GM18858 (cell line): ENCODE data around the gene ASCC2.

ENCODE experiments used
- ATAC-seq: cut with Tn5 transposase; IDR thresholded peaks from one replicate; pipeline ENCODE4 v1.9.1; 2021; ENCODE audit not compliant: unreplicated experiment

Gene ASCC2

DNA sequence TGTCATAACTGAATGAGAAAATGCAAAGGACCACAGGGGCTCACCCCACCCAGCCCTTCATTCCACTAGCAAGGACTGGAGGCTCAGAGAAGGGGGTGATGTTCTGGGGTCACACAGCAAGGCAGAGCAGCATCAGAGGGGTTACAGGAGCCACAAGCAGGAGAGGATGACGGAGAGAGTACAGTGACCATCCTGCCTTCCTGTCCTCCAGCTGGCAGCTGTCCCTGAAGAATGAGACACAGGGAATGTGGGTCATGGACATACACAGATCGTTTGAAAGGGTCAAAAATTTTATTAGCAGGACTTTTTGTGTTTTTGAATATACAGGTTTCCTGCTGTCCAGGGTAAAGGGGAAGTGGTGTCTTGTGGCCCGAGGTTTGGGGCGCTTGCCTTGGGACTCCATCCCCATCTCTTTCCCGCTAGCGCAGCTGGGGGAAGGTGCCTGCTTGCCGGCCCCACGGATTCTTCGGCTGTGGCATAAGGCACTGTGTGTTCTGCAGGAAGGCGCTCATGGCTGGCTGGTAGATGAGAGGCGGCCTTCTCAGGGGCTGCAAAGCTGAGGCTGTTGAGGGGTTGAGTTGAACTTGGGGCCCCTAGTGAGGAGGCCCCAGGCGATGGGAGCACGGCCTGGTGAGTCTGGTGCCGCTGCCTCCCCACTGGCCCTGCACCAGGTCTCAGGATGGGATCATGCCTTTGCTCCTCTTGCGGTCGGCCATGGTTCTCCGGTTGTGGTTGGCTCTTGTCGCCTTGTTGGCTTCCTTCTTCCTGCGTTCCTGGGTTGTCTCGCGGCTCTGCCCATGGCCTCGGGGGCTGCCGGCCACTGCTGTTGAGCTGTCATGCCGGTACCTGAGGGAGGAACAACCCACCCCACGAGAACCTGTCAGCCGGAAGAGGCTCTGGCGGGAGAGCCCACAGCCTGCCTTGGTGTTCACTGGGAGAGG is 49.5 kb downstream of the ASCC2 start:
- ATAC-seq = no peak

- no peak for ATAC-seq
Measured at GRCh38 chr22:29787371-29787980, 50.6 kb downstream of the ASCC2 start.

GRCh38 chr22:29786031-29786430 is 52.0 kb downstream of the ASCC2 start:
- no peak for ATAC-seq

GRCh38 chr22:29784451-29785361 is 53.4 kb downstream of the ASCC2 start:
- no peak for ATAC-seq

DNA sequence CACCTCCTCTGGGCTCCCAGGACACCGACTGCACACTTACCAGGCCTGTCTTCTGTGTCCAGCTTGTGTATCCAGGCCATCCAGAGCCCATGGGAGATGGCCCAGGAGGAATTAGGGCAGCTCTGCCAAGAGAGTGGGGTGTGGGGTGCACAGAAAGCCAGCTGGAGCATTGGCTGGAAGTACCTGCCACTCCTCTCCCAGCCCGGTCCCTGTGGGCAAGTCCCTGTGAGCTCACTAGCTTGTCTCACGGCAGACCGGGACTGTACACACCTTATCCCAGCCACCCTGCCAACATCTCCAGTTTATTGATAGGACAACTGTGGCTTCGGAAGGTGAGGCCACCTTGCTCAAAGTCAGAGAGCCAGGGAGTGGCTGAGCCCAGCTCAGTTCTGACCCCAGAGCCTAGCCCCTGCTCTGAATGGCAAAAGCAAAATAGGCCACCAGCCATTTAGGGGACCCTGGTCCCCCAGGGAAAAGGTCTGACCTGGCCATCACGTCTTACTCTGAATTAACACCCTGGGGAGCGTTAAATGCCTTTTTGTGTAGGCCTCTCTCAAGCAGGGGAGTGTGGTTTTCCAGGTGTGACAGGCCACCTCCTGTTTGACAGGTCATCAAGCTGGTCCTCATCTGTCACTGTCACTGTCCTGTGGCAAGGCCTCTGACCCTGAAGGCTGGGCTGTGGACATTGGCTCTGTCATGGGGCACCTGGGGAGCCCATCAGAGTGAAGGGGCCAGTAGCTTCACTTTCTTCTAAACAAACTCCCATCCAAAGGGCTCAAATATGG is 55.8 kb downstream of the ASCC2 start:
- no peak for ATAC-seq

DNA sequence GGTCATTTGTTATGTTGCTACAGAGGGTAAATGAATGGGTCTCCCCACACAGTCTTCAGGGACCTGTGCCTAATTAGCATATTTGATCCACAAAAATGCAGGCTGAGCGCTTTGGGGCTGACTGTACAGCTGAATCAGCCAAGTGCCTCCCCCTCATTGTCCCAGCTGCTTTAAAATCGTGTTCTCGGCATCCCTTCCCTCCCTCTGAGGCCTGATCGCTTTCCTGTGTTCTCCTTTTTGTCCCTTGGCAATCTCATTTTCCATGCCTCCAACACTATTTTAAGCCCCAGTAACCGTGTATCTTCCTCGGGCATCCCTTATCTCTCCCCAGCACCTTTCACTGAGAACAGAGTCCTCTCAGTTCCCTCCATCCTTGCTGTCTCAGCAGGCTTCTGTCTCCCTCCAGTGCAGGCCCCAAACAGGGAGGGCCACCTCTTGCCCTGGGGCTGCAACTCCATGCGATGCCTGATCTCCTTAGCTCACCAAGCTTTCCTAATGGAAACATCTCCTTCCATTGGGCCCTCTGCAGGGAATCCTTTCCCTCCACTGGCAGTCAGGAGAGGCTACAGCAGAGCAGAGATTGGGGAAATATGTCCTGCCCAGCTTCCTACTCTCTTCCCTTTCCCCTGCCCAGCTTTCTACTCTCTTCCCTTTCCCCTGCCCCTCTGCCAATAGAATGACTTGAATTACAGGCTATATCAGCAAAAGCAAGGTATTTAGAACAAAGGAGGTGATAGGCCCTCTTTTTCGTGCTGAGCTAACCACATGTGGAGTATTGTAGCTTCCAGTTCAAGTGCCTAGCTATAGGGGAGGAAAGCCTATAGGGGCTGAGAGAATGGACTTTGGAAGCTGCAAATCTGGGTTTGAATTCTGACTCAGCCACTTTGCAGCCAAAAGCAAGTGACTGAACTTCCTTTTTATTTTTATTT is 57.1 kb downstream of the ASCC2 start:
- no peak for ATAC-seq

DNA sequence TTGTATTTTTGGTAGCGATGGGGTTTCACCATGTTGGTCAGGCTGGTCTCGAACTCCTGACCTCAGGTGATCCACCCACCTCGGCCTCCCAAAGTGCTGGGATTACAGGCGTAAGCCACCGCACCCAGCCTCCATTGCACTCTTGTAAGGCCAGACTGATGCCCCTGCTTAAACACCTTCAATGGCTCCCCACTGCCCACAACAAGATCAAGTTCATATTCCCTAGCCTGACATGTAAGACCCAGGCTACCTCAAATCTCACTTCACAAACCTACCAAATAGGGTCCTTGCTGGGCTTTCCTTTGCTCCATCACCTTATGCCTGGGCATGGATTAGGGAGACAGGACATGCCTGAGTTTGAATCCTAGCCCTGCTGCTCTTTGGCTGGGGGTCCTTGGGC is 57.9 kb downstream of the ASCC2 start:
- no peak for ATAC-seq

- ATAC-seq = no peak
Measured at GRCh38 chr22:29773233-29773632, 64.8 kb downstream of the ASCC2 start.

DNA sequence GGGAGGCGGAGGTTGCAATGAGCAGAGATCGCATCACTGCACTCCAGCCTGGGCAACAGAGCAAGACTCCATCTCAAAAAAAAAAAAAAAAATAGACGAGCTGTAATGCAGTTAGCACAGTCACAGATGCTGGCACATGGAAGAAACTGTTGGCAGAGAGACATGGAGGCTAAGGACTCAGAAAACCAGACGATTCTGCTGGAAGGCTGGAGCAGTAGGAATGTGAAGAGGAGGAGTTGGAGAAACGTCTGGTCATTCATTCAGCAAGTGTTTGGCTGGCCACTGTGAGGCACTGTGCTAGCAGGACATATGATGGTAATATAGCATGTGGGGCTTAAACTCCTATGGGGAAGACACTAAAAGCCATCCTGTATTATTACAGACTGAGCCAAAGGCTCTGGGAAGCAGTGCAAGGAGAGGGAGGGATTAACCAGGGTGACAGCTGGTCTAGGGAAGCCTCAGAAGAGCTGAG is 65.9 kb downstream of the ASCC2 start:
- ATAC-seq = no peak

DNA sequence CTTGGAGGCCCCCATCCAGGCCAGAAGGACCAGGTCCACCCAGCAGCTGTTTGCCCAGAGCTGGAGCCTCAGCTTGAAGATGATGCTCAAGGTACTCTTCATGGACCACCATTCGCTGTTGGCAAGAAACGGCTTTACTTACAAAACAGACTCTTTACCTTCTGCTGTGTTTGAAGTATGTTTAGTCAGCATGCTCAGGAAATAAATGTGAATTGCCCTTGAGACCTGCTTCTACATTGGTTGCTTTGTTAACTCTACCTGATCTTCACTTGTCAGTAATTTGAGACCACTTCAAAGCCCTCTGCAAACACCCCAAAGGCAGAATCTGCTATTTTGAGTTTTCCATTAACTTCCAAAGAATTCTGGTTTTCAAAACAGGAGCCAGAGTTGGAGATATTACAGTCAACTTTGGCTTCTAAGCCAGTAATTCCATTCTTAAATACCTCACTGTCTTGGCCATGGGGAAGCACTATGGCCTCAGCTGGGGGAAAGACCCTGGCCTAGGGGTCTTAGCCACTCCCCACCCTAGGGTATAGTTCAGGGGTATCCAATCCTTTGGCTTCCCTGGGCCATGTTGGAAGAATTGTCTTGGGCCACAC is 68.3 kb downstream of the ASCC2 start:
- ATAC-seq = no peak

GRCh38 chr22:29768052-29768693 is 69.9 kb downstream of the ASCC2 start:
- no peak for ATAC-seq

DNA sequence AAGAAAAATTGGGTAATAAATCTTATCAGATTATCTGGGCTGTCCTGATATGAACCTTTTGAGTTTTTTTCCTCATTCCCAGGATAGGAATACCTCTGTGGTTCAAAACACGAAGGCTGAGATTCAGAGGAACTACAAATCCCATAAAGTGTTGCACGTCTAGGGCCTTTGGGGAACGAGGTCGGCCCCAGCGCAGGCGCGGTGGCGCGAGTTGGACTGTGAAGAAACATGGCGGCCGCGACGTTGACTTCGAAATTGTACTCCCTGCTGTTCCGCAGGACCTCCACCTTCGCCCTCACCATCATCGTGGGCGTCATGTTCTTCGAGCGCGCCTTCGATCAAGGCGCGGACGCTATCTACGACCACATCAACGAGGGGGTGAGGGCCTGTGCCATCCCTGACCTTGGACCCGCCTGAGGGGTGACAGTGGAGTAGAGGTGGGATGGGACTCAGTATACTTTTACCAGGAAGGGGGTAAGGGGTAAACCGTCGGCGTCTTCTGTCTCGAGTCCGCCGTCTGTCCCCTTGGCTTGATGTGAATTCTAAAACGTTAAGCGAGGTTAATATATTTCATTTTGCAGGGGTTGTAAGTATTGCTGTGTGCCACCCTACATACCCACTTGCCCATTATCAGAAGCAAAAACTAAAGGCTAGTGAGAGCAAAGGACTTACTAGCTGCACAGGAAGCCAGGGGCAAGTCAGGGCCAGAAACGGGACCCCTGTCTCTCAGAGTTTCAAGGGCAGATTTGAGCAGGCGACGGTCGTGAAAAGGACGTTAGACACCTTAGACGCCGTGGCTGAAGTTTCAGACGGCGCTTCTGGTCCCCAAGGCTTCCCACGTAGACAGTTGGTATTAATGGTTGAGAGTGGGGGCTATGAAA is 70.7 kb downstream of the ASCC2 start, which contains the start of gene UQCR10:
Gene UQCR10 (plus strand): TSS at position 199 of the 881 bp plus-strand sequence. CDS start 30 bp downstream, at position 229.
- peak; percentile 28 for ATAC-seq

- peak; percentile 67 for ATAC-seq
Measured at GRCh38 chr22:29766632-29767170, 71.4 kb downstream of the ASCC2 start, which contains the start of gene ZMAT5. Gene ZMAT5 (minus strand): TSS chr22:29767007. CDS start chr22:29748544, 18,463 bp downstream.

DNA sequence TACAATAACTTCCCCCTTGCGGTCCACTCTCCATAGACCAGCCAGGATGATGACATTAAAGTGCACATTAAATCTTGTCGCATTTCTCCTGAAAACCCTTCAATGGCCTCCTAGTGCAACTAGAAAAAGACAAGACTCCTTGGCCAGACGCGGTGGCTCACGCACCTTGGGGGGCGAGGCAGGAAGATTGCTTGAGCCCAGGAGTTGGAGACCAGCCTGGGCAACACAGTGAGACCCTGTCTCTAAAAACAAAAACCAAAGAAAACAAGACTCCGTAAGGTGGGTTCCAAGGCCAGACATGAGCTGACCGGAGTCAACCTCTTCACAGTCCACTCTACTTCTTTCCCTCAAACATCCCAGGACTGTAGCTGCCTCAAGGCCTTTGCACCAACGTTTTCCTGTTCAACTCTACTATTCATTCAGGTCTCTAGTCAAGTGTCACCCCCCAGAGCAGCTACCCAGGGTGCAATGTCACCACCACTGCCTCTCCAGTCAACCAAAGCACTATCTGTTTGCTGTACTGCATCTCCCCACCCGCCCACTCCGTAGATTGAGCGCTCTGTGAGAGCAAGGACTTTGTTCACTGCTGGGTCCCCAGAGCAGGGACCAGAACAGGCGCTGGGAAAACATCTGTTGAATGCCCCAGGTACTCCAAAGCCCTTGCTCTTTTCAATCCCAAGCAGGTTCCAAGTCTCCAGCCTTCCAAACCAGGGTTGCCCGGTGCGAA is 72.0 kb downstream of the ASCC2 start:
- peak; percentile 7 for ATAC-seq

GRCh38 chr22:29762263-29762662 is 75.8 kb downstream of the ASCC2 start:
- ATAC-seq = no peak

GRCh38 chr22:29758959-29759358 is 79.1 kb downstream of the ASCC2 start:
- ATAC-seq = no peak
